Stimulated activated CD4-positive, alpha-beta T cell treated with anti-CD3 and anti-CD28 coated beads, Interleukin-1b, Interleukin-23, amount 100 ng/mL, for 1 hour (primary cell): ENCODE measurements around the gene GDI1.
A peak's percentile ranks its signal among the peaks of the same experiment; 100 is the strongest.

Experiments
- DNase-seq, 2 donors: peaks; one replicate each; pipeline ENCODE4 v3.0.0-alpha.2; 2020; ENCODE audit warnings: low read depth in 2 of 2

The GDI1 gene

GRCh38 chrX:154408659-154409221 lies 28.2 kb upstream of the GDI1 start:
- DNase-seq: no peak

- no peak for DNase-seq
Measured at GRCh38 chrX:154409222-154409871, 27.6 kb upstream of the GDI1 start, which contains the start of gene DNASE1L1. TSS of gene DNASE1L1 (minus strand) at chrX:154409254. CDS start at chrX:154405568, 3,686 bp downstream.

GRCh38 chrX:154411981-154412340 lies 25.0 kb upstream of the GDI1 start:
- no peak for DNase-seq

GRCh38 chrX:154412468-154412867 lies 24.5 kb upstream of the GDI1 start:
- no peak for DNase-seq

GRCh38 chrX:154413142-154413541 lies 23.8 kb upstream of the GDI1 start:
- no peak for DNase-seq

- no peak for DNase-seq
Measured at GRCh38 chrX:154417157-154417556, 19.8 kb upstream of the GDI1 start.

- no peak for DNase-seq
Measured at GRCh38 chrX:154419189-154419588, 17.8 kb upstream of the GDI1 start.

GRCh38 chrX:154419688-154420401 lies 17.1 kb upstream of the GDI1 start:
- no peak for DNase-seq

GRCh38 chrX:154420402-154420756 lies 16.6 kb upstream of the GDI1 start:
- no peak for DNase-seq

GRCh38 chrX:154426916-154427770 lies 9.8 kb upstream of the GDI1 start:
- DNase-seq: no peak

GRCh38 chrX:154428176-154429171 lies 8.5 kb upstream of the GDI1 start, which contains the start of gene ATP6AP1:
TSS of gene ATP6AP1 (plus strand) at chrX:154428677. CDS start at chrX:154428693, 16 bp downstream.
- DNase-seq: peak; percentile 59 to 67

GRCh38 chrX:154429711-154430110 lies 7.2 kb upstream of the GDI1 start:
- DNase-seq: no peak

- DNase-seq: no peak
Measured at GRCh38 chrX:154430479-154430878, 6.5 kb upstream of the GDI1 start.

- DNase-seq: no peak
Measured at GRCh38 chrX:154430916-154431315, 6.0 kb upstream of the GDI1 start.

- no peak for DNase-seq
Measured at GRCh38 chrX:154431341-154431740, 5.6 kb upstream of the GDI1 start.

GRCh38 chrX:154432210-154432609 lies 4.7 kb upstream of the GDI1 start:
- no peak for DNase-seq

- DNase-seq: no peak
Measured at GRCh38 chrX:154433605-154434004, 3.3 kb upstream of the GDI1 start.

- DNase-seq: no peak
Measured at GRCh38 chrX:154434394-154435168, 2.4 kb upstream of the GDI1 start.

- no peak for DNase-seq
Measured at GRCh38 chrX:154435171-154435733, 1.7 kb upstream of the GDI1 start.
